ENCODE data around the gene AEBP1.

The AEBP1 gene

GRCh38 chr7:44106311-44107065, 2.3 kb downstream of the AEBP1 start:
- no peak for DNase-seq

GRCh38 chr7:44107116-44107960, 3.2 kb downstream of the AEBP1 start:
- no peak for DNase-seq

GRCh38 chr7:44107961-44108767, 4.0 kb downstream of the AEBP1 start:
- DNase-seq: no peak

GRCh38 chr7:44108768-44109750, 4.9 kb downstream of the AEBP1 start:
- DNase-seq: no peak

- no peak for DNase-seq
Observed at GRCh38 chr7:44109991-44110390, 5.8 kb downstream of the AEBP1 start.

GRCh38 chr7:44110719-44111635, 6.8 kb downstream of the AEBP1 start:
- no peak for DNase-seq

GRCh38 chr7:44111761-44112160, 7.6 kb downstream of the AEBP1 start:
- DNase-seq: no peak

- no peak for DNase-seq
Observed at GRCh38 chr7:44112231-44112996, 8.3 kb downstream of the AEBP1 start.

- no peak for DNase-seq
Observed at GRCh38 chr7:44112997-44113763, 9.0 kb downstream of the AEBP1 start.

GRCh38 chr7:44113764-44114354, 9.7 kb downstream of the AEBP1 start:
- no peak for DNase-seq

GRCh38 chr7:44114586-44115310, 10.6 kb downstream of the AEBP1 start:
- no peak for DNase-seq

GRCh38 chr7:44116087-44116788, 12.1 kb downstream of the AEBP1 start:
- no peak for DNase-seq

GRCh38 chr7:44116789-44117666, 12.9 kb downstream of the AEBP1 start:
- DNase-seq: no peak

- DNase-seq: no peak
Observed at GRCh38 chr7:44117801-44118429, 13.8 kb downstream of the AEBP1 start.

- no peak for DNase-seq
Observed at GRCh38 chr7:44119829-44120380, 15.8 kb downstream of the AEBP1 start.

- DNase-seq: no peak
Observed at GRCh38 chr7:44120395-44120794, 16.2 kb downstream of the AEBP1 start.

Measured in hematopoietic multipotent progenitor cell treated with erythropoietin and hydrocortisone succinate and interleukin-3 and kit ligand, for 4 days (in vitro differentiated cells).